T-helper 2 cell treated with Interferon-gamma antibody and Interleukin-4, amounts not matched to agents 100 ng/mL and 5 ng/mL, for 36 hours (primary cell): ENCODE measurements around the gene PNPLA7. TPM values are rescaled to one million over a fixed set of nuclear protein-coding genes. Genes with fewer than 3 reads are reported as not detected.

Experiments used
- intact Hi-C: fragments of 100-400 bp; cut with micrococcal nuclease; formaldehyde crosslinking; loops from one replicate; pipeline ENCODE4 v1.15.1; 2023
- total RNA-seq: library from RNA; stranded (reverse); gene quantifications from 2 replicates; pipeline ENCODE4 v1.2.3, GENCODE V29; 2022

PNPLA7 gene
- total RNA-seq, 1 donor from 2014 or later = 3.0 TPM

DNA sequence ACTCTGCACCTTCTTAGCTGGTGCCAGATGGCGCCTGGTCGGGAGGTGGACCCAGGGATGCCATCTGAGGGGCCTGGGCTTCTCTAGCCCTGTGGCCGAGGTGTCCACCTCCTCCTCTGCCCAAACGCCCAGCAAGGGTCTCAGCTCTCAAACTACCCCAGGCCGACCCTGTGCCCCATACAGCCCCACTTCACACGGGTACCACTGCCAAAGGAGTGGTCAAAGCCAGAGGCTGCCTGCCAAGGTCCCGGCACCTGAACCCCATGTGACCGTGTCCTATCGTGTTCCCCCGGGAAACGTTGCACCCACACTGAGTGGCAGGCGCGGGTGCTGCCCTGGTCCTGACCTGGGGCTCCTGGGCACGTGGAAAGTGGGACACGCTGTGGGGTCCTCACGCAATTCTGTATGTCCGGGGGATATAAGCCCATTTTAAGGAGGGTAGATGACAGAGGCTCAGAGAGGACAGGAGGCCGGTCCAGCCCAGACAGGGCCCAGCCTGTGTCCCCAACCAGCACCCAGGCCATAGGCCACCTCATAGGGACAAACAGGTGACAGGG is 111.0 kb downstream of the PNPLA7 start:
- intact Hi-C loops = no loop called here

DNA sequence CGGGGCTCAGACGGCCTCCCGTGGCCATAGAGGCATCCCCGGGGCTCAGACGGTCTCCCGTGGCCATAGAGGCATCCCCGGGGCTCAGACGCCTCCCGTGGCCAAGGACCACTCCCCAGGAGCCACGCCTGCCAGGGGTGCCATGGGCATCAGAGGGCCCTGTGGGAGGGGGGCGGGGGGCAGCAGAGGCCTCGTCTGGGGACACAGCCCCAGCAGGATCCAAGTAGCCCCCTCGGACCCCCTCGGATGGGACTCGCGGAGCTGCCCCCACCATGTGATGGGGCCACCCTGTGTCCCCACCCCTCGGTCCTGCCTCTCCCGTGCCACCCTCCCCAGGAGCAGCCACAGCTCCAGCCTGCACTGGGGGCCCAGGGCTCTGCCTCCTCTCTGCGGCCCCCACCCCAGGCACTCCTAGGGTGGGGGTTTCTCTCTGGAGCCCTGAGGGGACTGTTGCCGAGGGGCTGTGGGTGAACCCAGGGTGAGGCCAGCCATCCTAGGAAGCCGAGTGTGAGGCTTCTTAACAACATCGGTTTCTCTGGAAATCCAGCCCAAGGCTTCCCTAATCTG is 111.5 kb downstream of the PNPLA7 start:
- intact Hi-C loops = no loop called here

DNA sequence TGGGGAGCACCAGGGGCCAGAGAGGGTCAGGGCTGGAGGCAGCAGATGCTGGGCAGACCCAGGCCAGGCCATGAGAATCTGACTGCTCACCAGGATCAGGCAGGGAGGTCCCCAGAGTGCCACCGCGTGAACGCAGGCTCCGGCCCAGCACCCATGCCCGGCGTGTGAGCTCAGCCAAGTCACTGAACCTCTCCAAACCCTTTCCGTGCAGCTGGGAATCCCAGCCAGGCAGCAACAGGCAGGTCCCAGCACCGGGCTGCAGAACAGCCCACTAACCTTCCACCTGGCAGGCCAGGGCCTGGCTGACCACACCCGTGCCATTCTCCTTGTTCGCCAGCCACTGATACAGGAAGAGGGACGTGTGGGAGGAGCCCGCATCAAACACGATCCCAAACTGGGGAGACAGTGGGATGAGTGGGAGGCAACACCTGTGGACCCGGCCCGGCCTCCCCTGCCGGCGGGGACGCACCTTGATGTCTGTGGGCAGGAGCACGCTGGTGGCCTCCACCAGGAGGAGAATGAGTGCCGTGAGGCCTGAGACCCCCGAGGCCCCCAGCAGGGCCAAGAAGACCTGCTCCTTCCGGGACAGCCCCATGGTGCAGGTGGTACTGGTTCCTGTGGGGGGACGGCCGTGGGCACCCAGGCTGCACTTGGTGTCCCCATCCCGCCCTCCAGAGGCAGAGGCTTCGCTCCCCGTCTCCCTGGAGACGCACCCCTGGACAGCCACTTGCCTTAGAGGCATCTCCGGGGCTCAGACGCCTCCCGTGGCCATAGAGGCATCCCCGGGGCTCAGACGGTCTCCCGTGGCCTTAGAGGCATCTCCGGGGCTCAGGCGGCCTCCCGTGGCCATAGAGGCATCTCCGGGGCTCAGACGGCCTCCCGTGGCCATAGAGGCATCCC is 112.3 kb downstream of the PNPLA7 start:
- intact Hi-C loops = no loop called here

DNA sequence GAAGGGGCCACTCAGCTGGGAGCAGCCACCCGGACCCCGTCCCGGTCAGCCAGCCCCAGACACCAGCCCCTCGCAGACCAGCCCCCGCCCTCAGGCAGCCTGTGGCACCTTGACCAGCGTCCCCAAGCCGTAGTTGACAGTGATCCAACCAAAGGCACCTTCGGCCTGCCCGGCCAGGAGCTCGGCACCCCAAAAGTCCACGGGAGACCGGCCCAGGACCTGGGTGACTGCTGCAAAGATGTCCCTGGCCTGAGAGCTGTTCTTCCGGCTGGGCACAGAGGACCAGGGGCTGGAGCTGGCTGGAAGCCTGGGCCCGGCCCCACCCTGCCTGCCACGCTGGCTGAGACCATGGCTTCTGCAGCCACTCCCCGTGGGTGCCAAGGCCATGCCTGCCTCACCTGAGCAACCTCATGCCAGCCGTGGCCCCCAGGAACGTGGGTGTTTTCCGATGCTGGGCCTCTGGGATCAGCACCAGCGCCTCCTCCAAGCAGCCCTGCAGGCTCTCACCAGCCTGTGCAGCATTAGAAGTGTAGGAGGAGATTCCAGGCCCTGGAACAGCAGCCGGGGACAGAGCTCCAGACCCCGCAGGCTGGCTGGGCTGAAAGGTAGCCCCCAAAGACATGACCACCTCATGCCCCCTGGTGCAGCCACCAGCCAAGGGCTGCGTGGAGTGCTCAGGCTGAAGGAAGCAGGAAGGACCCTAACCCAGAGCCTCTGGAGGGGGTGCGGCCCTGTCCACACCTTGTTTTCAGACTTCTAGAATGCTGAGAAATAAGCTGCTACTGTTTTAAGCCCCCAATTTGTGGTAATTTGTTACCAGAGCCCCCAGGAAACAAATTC is 113.2 kb downstream of the PNPLA7 start:
- intact Hi-C loops = no loop called here

DNA sequence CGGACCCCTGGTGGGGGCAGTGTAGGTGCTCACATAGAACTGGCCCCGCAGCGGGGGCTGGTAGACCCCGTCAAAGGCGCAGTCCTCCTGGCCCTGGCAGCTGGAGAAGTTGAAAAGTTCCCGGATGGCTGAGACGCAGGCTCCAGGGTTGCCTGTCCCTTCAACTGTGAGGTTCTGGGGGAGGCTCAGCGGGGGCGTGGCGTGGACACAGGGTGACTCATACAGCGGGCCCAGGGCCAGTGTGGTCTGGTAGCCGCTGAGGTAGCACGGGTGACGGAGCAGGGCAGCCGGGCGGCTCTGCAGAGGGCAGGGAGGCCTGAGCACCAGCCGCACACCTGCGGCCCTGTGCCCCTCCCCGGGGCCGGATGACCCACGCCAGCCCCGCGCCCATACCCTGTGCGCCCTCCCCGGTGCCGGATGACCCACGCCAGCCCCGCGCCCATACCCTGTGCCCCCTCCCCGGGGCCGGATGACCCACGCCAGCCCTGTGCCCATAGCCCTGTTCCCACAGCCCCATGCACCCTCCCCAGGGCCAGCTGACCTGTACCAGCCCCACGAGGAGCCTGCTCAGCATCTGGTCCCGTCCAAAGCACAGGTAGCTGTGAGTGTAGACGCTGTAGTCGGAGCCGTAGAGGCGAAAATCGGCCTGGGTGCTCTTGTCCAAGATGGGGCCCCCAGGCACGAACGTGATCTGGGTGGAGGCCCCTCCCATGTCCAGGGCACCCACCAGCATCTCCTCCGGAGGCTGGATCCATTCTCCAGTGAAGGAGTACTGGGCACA is 114.0 kb downstream of the PNPLA7 start:
- intact Hi-C loops = no loop called here

DNA sequence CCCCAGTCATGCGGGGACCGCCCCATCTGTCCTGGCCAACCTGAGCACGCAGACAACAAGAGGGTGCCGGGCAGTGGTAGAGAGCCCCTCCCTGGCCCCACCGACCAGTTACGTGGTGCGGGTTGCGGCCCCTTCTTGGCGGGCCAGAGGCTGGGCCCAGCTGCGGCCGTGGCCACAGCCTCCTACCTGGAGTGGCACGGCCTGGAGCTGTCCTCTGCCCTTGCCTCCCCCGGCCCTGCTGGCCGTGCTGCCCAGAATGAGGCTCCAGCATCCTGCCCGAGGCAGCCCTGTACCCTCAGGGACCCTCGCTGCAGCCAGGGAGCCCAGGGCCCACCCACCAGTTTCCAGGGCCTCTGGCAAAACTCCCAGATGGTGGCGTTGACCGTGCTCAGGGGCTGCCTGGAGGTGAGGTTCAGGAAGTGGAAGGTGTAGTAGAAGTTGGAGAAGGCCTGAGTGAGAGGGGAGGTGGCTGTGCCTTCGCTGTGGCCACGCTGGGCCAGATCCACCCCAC is 114.8 kb downstream of the PNPLA7 start:
- intact Hi-C loops = no loop called here

DNA sequence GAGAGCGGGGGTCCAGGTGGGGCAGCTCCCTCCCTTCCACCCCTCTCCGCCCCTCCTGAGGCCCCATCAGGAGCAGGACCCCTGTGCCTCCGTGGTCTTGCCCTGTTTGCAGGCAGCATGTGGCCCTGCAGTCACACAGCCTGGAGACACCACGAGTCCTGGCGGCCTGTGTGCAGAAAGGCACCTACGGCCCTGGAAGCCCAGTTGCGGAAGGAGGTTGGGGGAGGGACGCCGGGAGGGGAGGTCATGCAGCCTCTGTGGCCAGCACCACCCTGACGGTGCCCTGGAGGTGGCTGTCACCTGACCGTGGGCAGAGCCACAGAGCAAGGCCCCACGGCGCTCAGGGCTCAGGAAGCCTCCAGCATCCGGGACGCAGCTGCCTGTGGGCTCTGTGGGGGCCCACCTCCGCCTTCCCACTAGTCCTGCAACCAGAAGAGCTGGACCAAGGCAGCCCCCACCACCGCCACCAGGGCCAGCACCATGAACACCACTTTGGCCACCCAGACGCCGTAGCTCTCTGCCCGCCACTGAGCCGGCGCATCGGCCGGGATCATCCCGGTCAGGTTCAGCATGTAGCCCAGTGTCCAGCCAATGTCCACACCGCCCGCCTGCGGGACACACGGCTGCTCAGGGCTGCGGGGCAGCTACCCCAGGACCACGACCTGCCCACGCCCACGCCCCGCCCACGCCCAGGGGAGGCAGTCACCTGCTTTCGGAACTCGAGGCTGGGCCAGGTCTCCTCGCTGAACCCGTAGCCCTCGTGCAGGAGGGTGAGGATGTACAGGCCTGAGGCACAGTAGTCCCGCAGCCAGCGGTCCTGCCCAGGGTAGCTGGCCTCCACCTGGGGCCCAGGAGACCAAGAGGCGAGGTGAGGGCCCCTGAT is 115.5 kb downstream of the PNPLA7 start:
- intact Hi-C loops = no loop called here

DNA sequence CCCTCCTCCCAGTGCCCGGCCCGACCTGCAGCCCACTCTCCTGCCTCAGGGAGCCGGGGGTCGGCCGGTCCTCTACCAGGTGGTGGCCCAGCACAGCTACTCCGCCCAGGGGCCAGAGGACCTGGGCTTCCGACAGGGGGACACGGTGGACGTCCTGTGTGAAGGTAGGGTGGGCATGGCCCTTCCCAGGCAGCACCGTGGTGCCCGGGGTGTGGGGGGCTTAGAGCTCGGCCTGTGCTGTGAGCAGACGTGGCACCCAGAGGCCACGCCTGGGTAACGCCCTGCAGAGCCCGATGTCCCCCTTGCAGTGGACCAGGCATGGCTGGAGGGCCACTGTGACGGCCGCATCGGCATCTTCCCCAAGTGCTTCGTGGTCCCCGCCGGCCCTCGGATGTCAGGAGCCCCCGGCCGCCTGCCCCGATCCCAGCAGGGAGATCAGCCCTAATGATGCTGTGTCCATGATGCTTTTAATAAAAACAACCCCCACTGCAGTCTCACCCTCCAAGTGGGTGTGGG is 116.2 kb downstream of the PNPLA7 start:
- intact Hi-C loops = no loop called here

DNA sequence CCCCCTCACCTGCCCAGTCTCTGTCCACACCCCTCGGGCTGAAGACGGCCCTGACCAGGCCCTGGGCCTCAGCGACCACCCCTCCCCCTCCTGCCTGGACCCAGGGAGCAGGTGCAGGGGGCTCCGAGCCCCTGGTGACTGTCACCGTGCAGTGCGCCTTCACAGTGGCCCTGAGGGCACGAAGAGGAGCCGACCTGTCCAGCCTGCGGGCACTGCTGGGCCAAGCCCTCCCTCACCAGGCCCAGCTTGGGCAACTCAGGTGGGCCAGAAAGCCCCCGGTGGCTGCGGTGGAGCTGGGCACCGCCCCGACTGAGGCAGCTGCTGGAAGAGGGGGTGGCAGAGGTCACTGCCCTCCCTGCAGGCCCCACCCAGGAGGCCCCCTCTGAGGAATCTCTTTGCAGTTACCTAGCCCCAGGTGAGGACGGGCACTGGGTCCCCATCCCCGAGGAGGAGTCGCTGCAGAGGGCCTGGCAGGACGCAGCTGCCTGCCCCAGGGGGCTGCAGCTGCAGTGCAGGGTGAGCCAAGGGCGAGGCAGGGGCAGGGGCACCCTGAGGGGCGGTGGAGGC is 116.8 kb downstream of the PNPLA7 start:
- intact Hi-C loops = no loop called here

DNA sequence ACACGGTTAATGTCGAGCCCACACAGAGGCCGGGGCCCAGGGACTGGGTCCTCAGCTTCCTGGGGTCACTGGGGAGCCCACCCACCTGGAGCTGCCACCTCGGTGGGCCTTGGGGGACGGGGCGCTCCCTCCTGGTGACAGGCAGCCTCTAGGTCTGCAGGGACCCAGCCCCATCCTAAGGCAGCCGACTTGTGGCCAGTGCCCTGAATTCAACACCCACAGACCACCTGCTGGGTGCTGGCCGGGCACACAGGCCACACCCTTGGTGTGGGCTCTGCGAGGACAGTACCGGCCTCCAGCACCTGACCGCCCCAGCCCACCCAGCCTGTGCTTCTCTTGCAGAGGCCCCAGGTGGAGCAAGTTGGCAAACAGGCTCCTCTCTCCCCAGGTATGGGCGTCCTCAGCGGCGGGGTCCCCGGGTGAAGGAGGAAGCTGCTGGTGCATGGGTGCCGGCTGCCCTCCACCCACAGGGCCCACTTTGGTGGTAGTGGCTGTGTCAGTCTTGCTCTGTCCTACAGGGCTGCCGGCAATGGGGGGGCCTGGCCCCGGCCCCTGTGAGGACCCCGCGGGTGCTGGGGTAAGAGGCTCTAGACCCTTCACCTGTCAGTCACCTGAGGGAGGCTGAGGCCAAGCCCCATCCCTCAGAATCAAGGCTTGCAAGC is 117.4 kb downstream of the PNPLA7 start:
- intact Hi-C loops = no loop called here

DNA sequence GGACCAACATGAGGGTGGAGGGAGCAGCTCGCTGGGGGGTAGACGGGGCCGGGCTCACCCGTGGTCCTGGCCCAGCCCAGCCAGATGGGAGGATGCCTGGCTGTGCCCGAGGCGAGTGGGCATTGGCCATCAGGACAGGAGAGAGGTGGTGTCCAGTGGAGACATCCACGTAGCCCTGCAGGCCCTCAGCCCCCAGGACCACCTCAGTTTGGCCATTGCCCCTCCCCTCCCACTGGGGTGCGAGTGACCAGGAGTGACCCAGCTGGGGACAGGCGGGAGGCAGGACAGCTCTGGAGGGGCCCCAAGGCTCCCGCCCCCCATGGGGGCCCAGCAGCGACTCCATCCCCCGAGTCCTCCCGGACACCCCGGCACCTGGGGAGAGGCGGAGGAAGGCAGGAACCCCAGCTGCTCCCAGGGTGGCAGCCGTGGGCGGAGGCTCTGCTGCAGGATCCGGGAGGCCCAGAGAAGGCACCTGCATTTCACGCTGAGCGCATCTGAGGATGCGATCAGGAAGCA is 118.7 kb downstream of the PNPLA7 start:
- intact Hi-C loops = no loop called here

DNA sequence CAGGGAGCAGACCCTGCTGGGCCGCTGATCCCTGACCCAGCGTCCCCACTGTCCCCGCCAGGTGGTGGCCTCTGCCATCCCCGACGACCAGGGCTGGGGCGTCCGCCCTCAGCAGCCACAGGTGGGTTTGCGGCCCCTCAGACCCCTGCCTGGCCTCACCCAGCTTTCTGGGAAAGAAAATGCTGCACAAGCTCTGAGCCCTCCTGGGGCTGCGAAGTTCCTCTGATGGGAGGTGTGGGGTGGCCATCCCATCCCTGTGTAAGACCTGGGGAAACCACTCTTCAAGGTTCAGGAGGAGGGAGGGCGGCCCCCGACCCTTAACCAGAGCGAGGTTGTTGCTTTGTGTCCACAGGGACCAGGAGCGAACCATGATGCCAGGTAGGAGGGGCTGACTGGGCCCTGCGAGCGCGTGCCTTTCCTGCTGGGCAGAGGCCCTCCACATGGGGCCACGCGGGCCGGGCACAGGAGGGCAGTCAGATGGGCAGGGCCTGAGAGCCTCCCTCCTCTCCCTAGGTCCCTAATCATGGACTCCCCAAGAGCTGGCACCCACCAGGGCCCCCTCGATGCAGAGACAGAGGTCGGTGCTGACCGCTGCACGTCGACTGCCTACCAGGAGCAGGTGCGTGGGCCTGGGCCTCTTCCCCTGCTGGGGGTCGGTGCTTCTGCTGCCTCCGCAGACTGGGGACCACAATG is 119.3 kb downstream of the PNPLA7 start:
- intact Hi-C loops = no loop called here

DNA sequence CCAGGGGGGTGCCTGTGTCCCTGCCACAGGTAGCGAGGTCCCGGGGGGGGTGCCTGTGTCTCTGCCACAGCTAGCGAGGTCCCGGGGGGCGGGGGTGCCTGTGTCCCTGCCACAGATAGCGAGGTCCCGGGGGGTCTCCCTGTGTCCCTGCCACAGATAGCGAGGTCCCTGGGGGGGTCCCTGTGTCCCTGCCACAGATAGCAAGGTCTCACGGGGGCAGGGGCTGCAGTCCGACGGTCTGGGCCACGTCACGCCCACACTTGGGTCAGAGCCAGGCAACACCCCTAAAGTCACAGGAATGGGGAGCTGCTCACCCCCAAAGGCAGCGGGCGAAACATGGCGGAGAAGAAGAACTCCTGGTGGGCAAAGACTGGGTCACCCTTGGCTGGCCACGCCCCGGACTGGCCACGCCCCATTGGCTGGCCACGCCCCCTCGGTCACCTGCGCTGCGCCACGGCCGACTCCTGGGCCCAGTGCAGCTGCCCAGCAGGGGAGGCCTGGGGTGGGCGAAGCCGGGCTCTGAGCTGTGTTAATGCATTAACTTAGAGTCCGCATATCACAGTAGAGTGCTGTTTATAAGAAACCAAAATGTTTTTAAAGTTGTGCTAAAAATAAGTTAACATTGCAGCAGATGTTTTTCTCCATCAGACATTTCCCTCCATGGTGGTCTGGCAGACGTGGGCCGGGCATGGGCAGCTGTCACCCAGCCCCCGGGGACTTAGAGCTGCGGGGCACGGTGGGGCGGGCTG is 120.1 kb downstream of the PNPLA7 start:
- intact Hi-C loops = loop anchor here (10.0 kb wide), 1 partner anchor 1185 kb away; the partner anchor contains the start of gene QSOX2

DNA sequence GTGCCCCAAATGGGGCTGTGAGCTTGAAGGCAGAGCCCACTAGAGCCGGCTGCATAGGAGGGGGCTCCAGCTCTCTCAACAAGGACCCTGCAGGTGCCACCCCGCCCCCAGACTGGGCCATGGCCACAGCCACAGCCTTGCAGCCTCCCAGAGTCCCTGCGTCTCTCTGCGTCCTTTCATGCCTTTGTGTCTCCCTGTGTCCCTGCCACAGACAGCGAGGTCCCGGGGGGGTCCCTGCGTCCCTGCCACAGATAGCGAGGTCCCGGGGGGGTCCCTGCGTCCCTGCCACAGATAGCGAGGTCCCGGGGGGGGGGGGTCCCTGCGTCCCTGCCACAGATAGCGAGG is 120.7 kb downstream of the PNPLA7 start:
- intact Hi-C loops = loop anchor here (10.0 kb wide), 1 partner anchor 1185 kb away; the partner anchor contains the start of gene QSOX2

DNA sequence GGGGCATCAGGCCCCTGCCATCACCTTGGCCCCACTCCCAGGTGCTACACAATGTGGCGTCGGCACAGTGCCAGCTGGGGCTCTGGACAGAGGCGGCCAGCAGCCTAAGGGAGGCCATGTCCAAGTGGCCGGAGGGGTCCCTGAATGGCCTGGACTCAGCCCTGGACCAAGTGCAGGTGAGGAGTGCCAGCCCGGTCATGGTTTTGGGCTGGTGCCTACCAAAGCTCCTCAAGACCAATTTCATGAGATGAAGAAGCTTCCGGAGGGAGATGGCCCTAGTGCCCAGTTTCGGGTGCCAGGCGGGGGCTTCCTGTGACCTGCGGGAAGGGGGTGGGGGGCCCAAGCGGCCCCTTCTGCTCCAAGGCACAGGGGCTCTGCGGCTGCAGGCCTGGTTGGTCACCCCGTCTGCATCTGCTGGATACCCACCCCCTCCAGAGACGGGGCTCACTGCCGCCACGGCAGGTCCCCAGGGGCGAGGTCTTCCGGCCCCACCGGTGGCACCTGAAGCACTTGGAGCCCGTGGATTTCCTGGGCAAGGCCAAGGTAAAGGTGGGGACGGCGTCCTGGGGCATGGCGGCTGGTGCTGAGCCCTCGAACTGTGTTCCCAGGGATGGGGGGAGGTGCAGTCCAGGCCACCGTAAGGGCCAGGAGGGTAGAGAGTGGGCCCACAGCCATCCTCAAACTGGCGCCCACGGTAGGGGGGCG is 121.2 kb downstream of the PNPLA7 start:
- intact Hi-C loops = loop anchor here (10.0 kb wide), 1 partner anchor 1184 kb away; the partner anchor contains the start of gene QSOX2

DNA sequence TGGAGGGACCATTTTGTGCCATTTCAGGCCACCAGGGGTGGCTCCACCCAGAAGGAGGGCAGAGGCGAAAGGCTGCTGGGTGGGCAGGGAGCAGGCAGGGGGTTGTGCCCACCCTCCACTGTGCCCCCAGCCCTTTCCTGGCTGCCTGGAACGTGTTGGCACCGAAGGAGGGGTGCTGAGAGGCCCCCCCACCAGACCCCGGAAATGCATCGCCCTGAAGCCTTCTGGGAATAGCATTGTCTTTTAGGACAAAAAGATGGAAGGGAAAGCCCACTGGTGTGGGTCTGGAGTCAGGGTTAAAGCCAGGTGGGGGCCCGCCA is 121.9 kb downstream of the PNPLA7 start:
- intact Hi-C loops = loop anchor here (10.0 kb wide), 1 partner anchor 1183 kb away; the partner anchor contains the start of gene QSOX2
